Activated naive CD4-positive, alpha-beta T cell (primary cell): Measurements from ENCODE around the gene MSLN.

Experiments used
- DNase-seq, 4 experiments: peaks; one replicate each; lab custom pipeline; 2025; lab: John Stamatoyannopoulos, UW

Gene MSLN

DNA sequence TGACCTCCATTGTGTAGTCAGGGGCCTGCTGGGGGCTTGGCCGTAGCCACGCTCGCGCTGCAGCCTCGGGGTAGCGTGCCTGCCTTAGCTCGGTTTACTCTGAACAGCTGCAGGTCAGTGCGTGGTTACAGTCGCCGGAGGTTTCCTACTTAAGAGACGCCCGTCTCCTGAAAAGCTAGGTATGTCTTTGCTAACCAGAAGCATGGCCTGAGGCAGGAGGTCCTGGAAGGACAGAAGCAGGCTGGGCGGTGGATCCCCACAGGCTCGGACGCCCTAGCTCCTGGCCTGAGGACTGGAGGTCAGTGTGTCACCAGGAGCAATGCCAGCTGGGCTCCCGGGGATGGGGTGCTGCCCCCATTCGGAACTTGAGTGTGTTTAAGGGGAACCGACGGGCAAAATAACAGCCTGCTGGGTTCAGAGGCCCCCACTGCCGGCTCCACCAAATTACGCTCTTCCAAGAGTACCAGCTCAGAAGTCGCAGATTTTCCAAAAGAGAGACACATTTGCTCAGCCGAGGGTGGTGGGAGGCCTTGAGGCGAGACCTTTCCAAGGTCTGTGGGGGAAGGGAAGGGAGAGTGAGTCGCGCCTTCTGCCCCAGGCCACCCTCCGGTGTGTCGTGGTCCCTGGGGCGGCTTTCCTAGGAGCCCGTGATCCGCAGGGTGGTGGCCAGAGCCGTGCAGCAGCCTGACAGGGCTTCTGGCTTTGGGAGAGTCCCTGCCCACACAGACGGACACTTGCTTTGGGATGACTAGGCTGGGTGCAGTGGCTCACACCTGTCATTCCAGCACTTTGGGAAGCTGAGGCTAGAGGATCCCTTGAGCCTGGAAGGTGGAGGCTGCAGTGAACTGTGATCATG lies 43.9 kb downstream of the MSLN start:
- no peak for DNase-seq

GRCh38 chr16:805474-805873 lies 44.9 kb downstream of the MSLN start:
- DNase-seq = no peak

GRCh38 chr16:807347-808084 lies 47.0 kb downstream of the MSLN start:
- DNase-seq = peak; percentile 41 to 71 (median 56)

- no peak for DNase-seq
Measured at GRCh38 chr16:808085-808386, 47.5 kb downstream of the MSLN start.

DNA sequence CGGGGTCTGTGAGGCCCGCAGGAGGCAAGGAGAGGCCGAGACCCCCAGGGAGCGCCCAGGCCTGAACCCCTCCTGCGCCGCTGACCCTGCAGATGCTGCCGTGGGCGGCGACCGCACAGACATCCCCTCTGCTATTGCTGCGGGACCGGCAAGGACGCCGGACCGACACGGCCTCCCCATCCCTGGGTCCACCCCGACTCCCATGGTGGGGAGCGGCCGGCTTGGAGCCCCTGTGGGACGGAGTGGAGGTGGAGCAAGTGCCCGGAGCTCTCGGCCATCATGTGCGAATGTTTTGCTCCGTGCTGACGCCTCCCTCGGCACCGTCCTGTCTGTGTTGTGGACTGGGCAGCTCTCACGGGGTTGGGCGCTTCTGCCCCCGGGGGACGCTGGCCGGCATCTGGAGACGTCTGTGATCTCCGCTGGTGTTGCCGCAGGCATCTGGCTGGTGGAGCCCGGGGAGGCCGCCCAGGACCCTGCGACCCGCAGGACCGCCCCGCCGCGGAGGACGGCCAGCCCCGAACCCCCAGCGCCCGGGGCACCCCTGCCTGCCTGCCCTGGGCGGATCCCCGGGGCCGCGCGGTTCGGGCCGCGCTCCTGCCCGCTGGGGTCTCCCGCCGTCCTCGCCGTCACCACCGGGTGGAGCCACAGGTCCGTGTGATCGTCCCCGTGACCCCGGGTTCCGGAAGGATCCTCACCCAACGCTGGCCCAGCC lies 52.8 kb downstream of the MSLN start:
- DNase-seq = peak in 3 of 4 experiments; percentile 35 to 48 (median 35)

DNA sequence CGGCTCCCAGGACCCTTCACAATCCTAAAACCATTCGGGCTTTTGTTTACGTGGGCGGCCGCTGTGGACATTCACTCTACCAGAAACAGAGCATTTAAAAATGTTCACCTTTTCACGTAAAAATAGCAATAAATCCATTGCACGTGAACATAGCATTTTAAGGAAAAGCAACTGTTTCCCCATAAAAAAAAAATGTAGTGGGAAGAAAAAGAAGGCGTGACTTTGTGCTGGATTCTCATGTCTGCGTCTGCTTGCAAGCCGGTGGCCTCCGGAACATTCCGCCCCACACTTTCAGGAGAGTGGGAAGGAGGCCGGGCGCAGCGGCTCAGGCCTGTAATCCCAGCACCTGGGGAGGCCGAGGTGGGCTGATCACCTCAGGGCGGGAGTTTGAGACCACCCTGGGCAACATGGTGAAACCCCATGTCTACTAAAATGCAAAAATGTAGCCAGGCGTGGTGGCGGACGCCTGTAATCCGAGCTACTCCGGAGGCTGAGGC lies 53.4 kb downstream of the MSLN start:
- no peak for DNase-seq

DNA sequence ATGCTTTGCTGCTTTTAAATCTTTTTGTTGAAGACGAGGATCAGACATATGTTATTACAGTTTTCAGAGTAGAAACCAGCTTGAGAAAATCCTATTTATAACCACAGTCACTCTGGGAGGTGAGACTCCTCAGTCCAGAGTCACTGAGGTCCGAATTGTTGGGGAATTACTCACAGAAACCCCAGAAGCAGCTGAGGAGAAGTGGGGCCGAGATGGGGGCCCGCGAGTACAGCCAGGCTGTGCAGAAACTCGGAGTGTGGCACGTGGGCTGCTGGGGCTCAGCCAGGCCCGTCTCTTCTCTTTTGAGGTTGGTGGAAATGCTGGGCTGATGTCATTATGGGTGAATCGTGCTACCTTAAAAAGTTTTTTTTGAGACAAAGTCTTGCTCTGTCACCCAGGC lies 54.4 kb downstream of the MSLN start:
- DNase-seq = no peak

DNA sequence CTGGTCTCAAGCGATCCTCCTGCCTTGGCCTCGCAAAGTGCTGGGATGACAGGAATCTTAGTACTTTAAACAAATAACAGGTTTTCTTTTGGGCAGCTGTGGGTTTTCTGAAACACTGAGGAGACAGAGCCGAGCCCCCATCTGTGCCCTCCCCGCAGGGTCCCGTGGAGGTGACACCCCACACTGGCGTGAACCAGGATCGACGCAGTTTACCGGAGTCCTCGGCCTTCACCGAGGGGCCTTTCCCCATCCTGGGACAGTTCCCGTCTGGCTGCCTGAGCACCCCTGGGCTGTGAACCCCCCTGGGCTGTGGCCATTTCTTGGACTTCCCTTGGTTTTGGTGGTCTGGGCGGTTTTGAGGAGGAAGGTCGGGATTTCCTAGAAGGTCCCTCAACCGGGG lies 55.3 kb downstream of the MSLN start:
- DNase-seq = no peak

- DNase-seq = no peak
Measured at GRCh38 chr16:817001-817906, 56.7 kb downstream of the MSLN start.

DNA sequence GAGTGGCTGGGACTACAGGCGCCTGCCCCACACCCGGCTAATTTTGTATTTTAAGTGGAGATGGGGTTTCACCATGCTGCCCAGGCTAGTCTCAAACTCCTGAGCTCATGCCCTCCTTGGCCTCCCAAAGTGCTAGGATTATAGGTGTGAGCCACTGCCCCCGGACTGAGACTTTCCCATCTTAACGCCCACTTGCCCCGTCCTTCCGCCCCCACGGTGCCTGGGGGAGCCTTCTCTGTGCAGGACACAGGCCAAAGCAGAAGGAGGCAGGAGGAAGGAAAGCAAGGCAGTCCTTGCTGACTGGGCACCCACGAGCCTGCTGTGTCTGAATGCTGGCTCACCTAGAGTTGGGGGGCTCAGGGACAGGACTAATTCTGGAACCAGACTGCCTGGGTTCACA lies 57.6 kb downstream of the MSLN start:
- DNase-seq = no peak
